ENCODE results near the gene PRPF31.

The PRPF31 gene

GRCh38 chr19:54162241-54162805 is 46.8 kb downstream of the PRPF31 start:
- peak overlapping the region; percentile 68 for H3K27ac ChIP-seq
- TF ChIP-seq CTCF (IDR thresholded peaks at IDR 0.05), result peak; percentile 34
- peak overlapping the region; percentile 49 to 67 for H3K4me3 ChIP-seq (ENCODE audit: low read depth in 1 of 2, low read length in 1 of 2)
- H3K4me1 ChIP-seq (ENCODE audit: control insufficient read depth in 1 of 2, insufficient read depth in 1 of 2, low read depth in 1 of 2, low read length in 1 of 2), result peaks cover 70 to 74% of the 10 kb centered on the region in 2 experiments
- H3K27me3 ChIP-seq, result peaks cover 20% of the 10 kb centered on the region
- peaks cover 9% of the 10 kb centered on the region for H3K36me3 ChIP-seq
- no peaks in the 10 kb centered on the region for H3K9me3 ChIP-seq

GRCh38 chr19:54162884-54163283 is 47.3 kb downstream of the PRPF31 start:
- H3K27me3 ChIP-seq, result peaks cover 20% of the 10 kb centered on the region
- H3K4me1 ChIP-seq (ENCODE audit: control insufficient read depth in 1 of 2, insufficient read depth in 1 of 2, low read depth in 1 of 2, low read length in 1 of 2), result peaks cover 70 to 75% of the 10 kb centered on the region in 2 experiments
- H3K27ac ChIP-seq, result peak overlapping the region; percentile 68
- no peaks in the 10 kb centered on the region for H3K9me3 ChIP-seq
- TF ChIP-seq CTCF (IDR thresholded peaks at IDR 0.05), result no peak
- peaks cover 4% of the 10 kb centered on the region for H3K36me3 ChIP-seq
- peak overlapping the region; percentile 49 to 67 for H3K4me3 ChIP-seq (ENCODE audit: low read depth in 1 of 2, low read length in 1 of 2)

GRCh38 chr19:54164369-54165068 is 49.0 kb downstream of the PRPF31 start:
- no peaks in the 10 kb centered on the region for H3K9me3 ChIP-seq
- no peaks in the 10 kb centered on the region for H3K36me3 ChIP-seq
- H3K4me3 ChIP-seq (ENCODE audit: low read depth in 1 of 2, low read length in 1 of 2), result peak overlapping the region; percentile 2 to 13
- H3K27ac ChIP-seq, result no peak overlapping the region
- peak; percentile 8 for TF ChIP-seq CTCF (IDR thresholded peaks at IDR 0.05)
- H3K4me1 ChIP-seq (ENCODE audit: control insufficient read depth in 1 of 2, insufficient read depth in 1 of 2, low read depth in 1 of 2, low read length in 1 of 2), result peaks cover 62 to 69% of the 10 kb centered on the region in 2 experiments
- peaks cover 20% of the 10 kb centered on the region for H3K27me3 ChIP-seq

- H3K4me1 ChIP-seq (ENCODE audit: control insufficient read depth in 1 of 2, insufficient read depth in 1 of 2, low read depth in 1 of 2, low read length in 1 of 2), result peaks cover 60 to 66% of the 10 kb centered on the region in 2 experiments
- no peak overlapping the region for H3K27ac ChIP-seq
Observed at GRCh38 chr19:54165222-54165621, 49.7 kb downstream of the PRPF31 start.

More at GRCh38 chr19:54165222-54165621, 49.7 kb downstream of the PRPF31 start:
- no peak for TF ChIP-seq CTCF (IDR thresholded peaks at IDR 0.05)
- Histone ChIP-seq H3K9me3 (no peaks in the 10 kb centered on the region), H3K36me3 (no peaks in the 10 kb centered on the region), H3K4me3 (ENCODE audit: low read depth in 1 of 2, low read length in 1 of 2) (no peak overlapping the region), H3K27me3 (peaks cover 20% of the 10 kb centered on the region)

Measured in neutrophil (primary cell).